Activated T-cell treated with anti-CD3 and anti-CD28 coated beads, Interleukin-2, amount 50 U/mL, for 4 hours (primary cell): Measurements from ENCODE around the gene SPDYE16. TPM values are rescaled to one million over a fixed set of nuclear protein-coding genes. Genes with fewer than 3 reads are reported as not detected.
A peak's percentile ranks its signal among the peaks of the same experiment; 100 is the strongest.
"Not testable (repeated sequence)": the region's sequence is repeated elsewhere in the genome, so short reads cannot be mapped to it uniquely, and the experiment has no call there.

Experiments used
- ATAC-seq, 2 donors: fragments of 200-7000 bp; cut with Tn5 transposase; one replicate each; pipeline ENCODE4 v1.10.0; 2021
- DNase-seq: peaks from one replicate; pipeline ENCODE4 v3.0.0-alpha.2; 2020
- H3K27me3 Mint-ChIP-seq: one replicate; pipeline ENCODE4 v1.8.0; 2021; ENCODE audit warnings: low read depth, mixed read lengths
- H3K36me3 Mint-ChIP-seq: one replicate; pipeline ENCODE4 v1.8.0; 2022; ENCODE audit warnings: mixed read lengths; ENCODE audit not compliant: insufficient read depth
- H3K4me1 Mint-ChIP-seq: one replicate; pipeline ENCODE4 v1.8.0; 2021; ENCODE audit warnings: low read depth, mixed read lengths
- H3K4me3 Mint-ChIP-seq: one replicate; pipeline ENCODE4 v1.8.0; 2021; ENCODE audit warnings: mild to moderate bottlenecking, moderate library complexity, mixed read lengths
- H3K9me3 Mint-ChIP-seq: one replicate; pipeline ENCODE4 v1.8.0; 2021; ENCODE audit warnings: mixed read lengths
- total RNA-seq, 3 donors: library from RNA; stranded (reverse); gene quantifications; one replicate each; pipeline ENCODE4 v1.2.1, GENCODE V29; 2021

Gene SPDYE16
- total RNA-seq: under 1 TPM in 1 of 3 donors, not detected in 2; 0.24 TPM

- not testable (repeated sequence) for H3K27me3 Mint-ChIP-seq, H3K4me3 Mint-ChIP-seq, H3K4me1 Mint-ChIP-seq, DNase-seq, ATAC-seq, H3K9me3 Mint-ChIP-seq, H3K36me3 Mint-ChIP-seq
Measured at GRCh38 chr7:76543197-76543596, at the start of gene SPDYE16. Gene SPDYE16, minus strand, starts transcription at chr7:76543297. Its CDS starts 1,838 bp downstream, at chr7:76541459.

GRCh38 chr7:76592694-76593093, 49.6 kb upstream of the SPDYE16 start:
- not testable (repeated sequence) for ATAC-seq, H3K4me3 Mint-ChIP-seq, H3K36me3 Mint-ChIP-seq, H3K27me3 Mint-ChIP-seq, H3K9me3 Mint-ChIP-seq, DNase-seq
- H3K4me1 Mint-ChIP-seq: peaks cover 45% of the 10 kb centered on the region

- not testable (repeated sequence) for H3K27me3 Mint-ChIP-seq, H3K4me3 Mint-ChIP-seq, H3K9me3 Mint-ChIP-seq, H3K36me3 Mint-ChIP-seq, DNase-seq, ATAC-seq
- peaks cover 45% of the 10 kb centered on the region for H3K4me1 Mint-ChIP-seq
Measured at GRCh38 chr7:76591602-76592304, 48.7 kb upstream of the SPDYE16 start.

- H3K4me1 Mint-ChIP-seq: peaks cover 44% of the 10 kb centered on the region
- H3K27me3 Mint-ChIP-seq, H3K9me3 Mint-ChIP-seq, H3K4me3 Mint-ChIP-seq, ATAC-seq, H3K36me3 Mint-ChIP-seq, DNase-seq: not testable (repeated sequence)
Measured at GRCh38 chr7:76591033-76591432, 47.9 kb upstream of the SPDYE16 start.

GRCh38 chr7:76588586-76588985, 45.5 kb upstream of the SPDYE16 start:
- H3K4me1 Mint-ChIP-seq: peaks cover 46% of the 10 kb centered on the region
- ATAC-seq: peak in 1 of 2 donors; percentile 46
- not testable (repeated sequence) for H3K9me3 Mint-ChIP-seq, DNase-seq, H3K36me3 Mint-ChIP-seq, H3K27me3 Mint-ChIP-seq, H3K4me3 Mint-ChIP-seq

- ATAC-seq, H3K27me3 Mint-ChIP-seq, DNase-seq, H3K4me3 Mint-ChIP-seq, H3K36me3 Mint-ChIP-seq, H3K9me3 Mint-ChIP-seq: not testable (repeated sequence)
- H3K4me1 Mint-ChIP-seq: peaks cover 58% of the 10 kb centered on the region
Measured at GRCh38 chr7:76586585-76587315, 43.7 kb upstream of the SPDYE16 start.

- not testable (repeated sequence) for H3K27me3 Mint-ChIP-seq, DNase-seq, H3K9me3 Mint-ChIP-seq, H3K36me3 Mint-ChIP-seq
- ATAC-seq: peak in 1 of 2 donors; percentile 19
- peaks cover 54% of the 10 kb centered on the region for H3K4me1 Mint-ChIP-seq
- H3K4me3 Mint-ChIP-seq: peak overlapping the region; percentile 35
Measured at GRCh38 chr7:76583636-76584281, 40.7 kb upstream of the SPDYE16 start.

GRCh38 chr7:76582848-76583631, 39.9 kb upstream of the SPDYE16 start:
- H3K36me3 Mint-ChIP-seq, H3K27me3 Mint-ChIP-seq, H3K9me3 Mint-ChIP-seq: not testable (repeated sequence)
- peaks cover 49% of the 10 kb centered on the region for H3K4me1 Mint-ChIP-seq
- DNase-seq: peak; percentile 8
- H3K4me3 Mint-ChIP-seq: peak overlapping the region; percentile 35
- peak; percentile 94 to 96 for ATAC-seq

GRCh38 chr7:76575919-76576655, 33.0 kb upstream of the SPDYE16 start:
- not testable (repeated sequence) for H3K4me3 Mint-ChIP-seq, H3K4me1 Mint-ChIP-seq, H3K36me3 Mint-ChIP-seq, H3K9me3 Mint-ChIP-seq, ATAC-seq, DNase-seq, H3K27me3 Mint-ChIP-seq

- H3K4me1 Mint-ChIP-seq, DNase-seq, H3K4me3 Mint-ChIP-seq, H3K27me3 Mint-ChIP-seq, H3K9me3 Mint-ChIP-seq, ATAC-seq, H3K36me3 Mint-ChIP-seq: not testable (repeated sequence)
Measured at GRCh38 chr7:76575431-76575830, 32.3 kb upstream of the SPDYE16 start.

- not testable (repeated sequence) for H3K27me3 Mint-ChIP-seq, DNase-seq, H3K4me1 Mint-ChIP-seq, H3K9me3 Mint-ChIP-seq, H3K4me3 Mint-ChIP-seq, H3K36me3 Mint-ChIP-seq, ATAC-seq
Measured at GRCh38 chr7:76572296-76572695, 29.2 kb upstream of the SPDYE16 start.

GRCh38 chr7:76570324-76570775, 27.3 kb upstream of the SPDYE16 start:
- Mint-ChIP-seq H3K36me3 (peaks cover 18% of the 10 kb centered on the region), H3K4me1 (peaks cover 13% of the 10 kb centered on the region)
- ATAC-seq, DNase-seq, H3K4me3 Mint-ChIP-seq, H3K27me3 Mint-ChIP-seq, H3K9me3 Mint-ChIP-seq: not testable (repeated sequence)

- not testable (repeated sequence) for H3K9me3 Mint-ChIP-seq, H3K27me3 Mint-ChIP-seq, ATAC-seq
Measured at GRCh38 chr7:76568742-76569141, 25.6 kb upstream of the SPDYE16 start.

More at GRCh38 chr7:76568742-76569141, 25.6 kb upstream of the SPDYE16 start:
- not testable (repeated sequence) for DNase-seq, H3K4me3 Mint-ChIP-seq
- H3K36me3 Mint-ChIP-seq: peaks cover 25% of the 10 kb centered on the region
- H3K4me1 Mint-ChIP-seq: peaks cover 22% of the 10 kb centered on the region
